ENCODE measurements around the gene SHANK2.

DNA sequence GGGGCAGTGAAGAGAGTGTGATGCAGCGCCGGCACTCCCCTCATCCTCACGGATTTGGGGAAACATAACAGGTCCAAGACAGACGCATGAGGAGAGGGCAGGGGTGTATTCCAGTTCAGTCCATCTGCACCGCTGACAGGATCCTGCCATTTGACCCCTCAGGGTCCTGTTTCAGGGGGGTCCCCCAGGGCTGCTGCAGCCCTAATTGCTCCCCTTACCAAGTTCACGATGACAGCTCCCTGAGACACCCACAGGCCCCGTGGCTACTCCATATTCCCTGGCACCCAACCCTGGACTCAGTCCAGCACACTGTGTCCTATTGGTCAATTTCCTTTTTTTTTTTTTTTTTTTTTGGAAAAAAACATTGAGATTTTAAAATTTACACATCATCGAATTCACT is 41.5 kb downstream of the SHANK2 start:
- TF ChIP-seq, protein P1, sequence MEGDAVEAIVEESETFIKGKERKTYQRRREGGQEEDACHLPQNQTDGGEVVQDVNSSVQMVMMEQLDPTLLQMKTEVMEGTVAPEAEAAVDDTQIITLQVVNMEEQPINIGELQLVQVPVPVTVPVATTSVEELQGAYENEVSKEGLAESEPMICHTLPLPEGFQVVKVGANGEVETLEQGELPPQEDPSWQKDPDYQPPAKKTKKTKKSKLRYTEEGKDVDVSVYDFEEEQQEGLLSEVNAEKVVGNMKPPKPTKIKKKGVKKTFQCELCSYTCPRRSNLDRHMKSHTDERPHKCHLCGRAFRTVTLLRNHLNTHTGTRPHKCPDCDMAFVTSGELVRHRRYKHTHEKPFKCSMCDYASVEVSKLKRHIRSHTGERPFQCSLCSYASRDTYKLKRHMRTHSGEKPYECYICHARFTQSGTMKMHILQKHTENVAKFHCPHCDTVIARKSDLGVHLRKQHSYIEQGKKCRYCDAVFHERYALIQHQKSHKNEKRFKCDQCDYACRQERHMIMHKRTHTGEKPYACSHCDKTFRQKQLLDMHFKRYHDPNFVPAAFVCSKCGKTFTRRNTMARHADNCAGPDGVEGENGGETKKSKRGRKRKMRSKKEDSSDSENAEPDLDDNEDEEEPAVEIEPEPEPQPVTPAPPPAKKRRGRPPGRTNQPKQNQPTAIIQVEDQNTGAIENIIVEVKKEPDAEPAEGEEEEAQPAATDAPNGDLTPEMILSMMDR (optimal IDR thresholded peaks at IDR 0.05 in 1 of 3, IDR thresholded peaks at IDR 0.05 in 1 of 3, conservative IDR thresholded peaks at IDR 0.05 in 1 of 3; ENCODE audit: extremely low read depth in 1 of 3, insufficient read depth in 2 of 3, low read length in 3 of 3): no peak
- no peak for TF ChIP-seq EZH2 (IDR thresholded peaks at IDR 0.05; ENCODE audit: low read length)
